Caco-2 (cell line): ENCODE measurements around the gene CAMK1D. TPM values are rescaled to one million over a fixed set of nuclear protein-coding genes. Genes with fewer than 3 reads are reported as not detected.

Source experiments
- BruUV-seq: library from RNA; stranded (reverse); fragments of 400-500 nt; replicated peaks from 2 replicates; lab custom pipeline; 2021; lab: Mats Ljungman, UMichigan
- CTCF ChIA-PET: fragments of 300-600 bp; sonication (Branson Sonifier 250); formaldehyde crosslinking; loops from one replicate; lab custom pipeline; 2022; ENCODE audit warnings: antibody characterized with exemption; lab: Charles Lee
- POLR2A ChIA-PET: fragments of 300-600 bp; sonication (Branson Sonifier 250); formaldehyde crosslinking; loops from one replicate; lab custom pipeline; 2022; ENCODE audit warnings: antibody characterized with exemption; lab: Charles Lee
- DNase-seq, 2 experiments: peaks; one replicate each; pipeline versions ENCODE4 v3.0.0 to v3.0.0-alpha.2; 2020 to 2022
- H3K27me3 ChIP-seq: replicated peaks from 2 replicates; pipeline ENCODE4 v1.6.0; 2011; ENCODE audit warnings: low read length; ENCODE audit not compliant: control insufficient read depth, insufficient read depth
- H3K36me3 ChIP-seq: 2 replicates; pipeline ENCODE4 v1.5.1; 2011; ENCODE audit warnings: low read length; ENCODE audit not compliant: control insufficient read depth, insufficient read depth
- H3K4me1 ChIP-seq: fragments of 250-450 bp; sonication (Bioruptor Pico); 2 replicates; pipeline ENCODE4 v1.5.1; 2020; ENCODE audit warnings: mild to moderate bottlenecking
- H3K4me3 ChIP-seq: 2 replicates; pipeline ENCODE4 v1.5.1; 2011; ENCODE audit warnings: low read depth, mild to moderate bottlenecking, control low read depth, low read length
- H3K9me3 ChIP-seq: fragments of 250-450 bp; sonication (Bioruptor Pico); 2 replicates; pipeline ENCODE4 v1.5.1; 2020; ENCODE audit warnings: mild to moderate bottlenecking, moderate library complexity
- H3K27ac Mint-ChIP-seq: one replicate; pipeline ENCODE4 v1.8.0; 2022; ENCODE audit warnings: mixed read lengths; ENCODE audit not compliant: unreplicated experiment
- H3K27me3 Mint-ChIP-seq: one replicate; pipeline ENCODE4 v1.8.0; 2022; ENCODE audit warnings: mixed read lengths; ENCODE audit not compliant: insufficient read depth, unreplicated experiment
- H3K36me3 Mint-ChIP-seq: one replicate; pipeline ENCODE4 v1.8.0; 2022; ENCODE audit warnings: mild to moderate bottlenecking, mixed read lengths; ENCODE audit not compliant: insufficient read depth, unreplicated experiment
- H3K4me1 Mint-ChIP-seq: one replicate; pipeline ENCODE4 v1.8.0; 2022; ENCODE audit warnings: low read depth, mixed read lengths; ENCODE audit not compliant: unreplicated experiment
- H3K4me3 Mint-ChIP-seq: one replicate; pipeline ENCODE4 v1.8.0; 2022; ENCODE audit warnings: mild to moderate bottlenecking, moderate library complexity, mixed read lengths; ENCODE audit not compliant: unreplicated experiment
- H3K9me3 Mint-ChIP-seq: one replicate; pipeline ENCODE4 v1.8.0; 2022; ENCODE audit warnings: mixed read lengths; ENCODE audit not compliant: unreplicated experiment
- CTCF ChIP-seq, 2 experiments: fragments of 200-600 bp in 1 of 2; IDR thresholded peaks; 1 replicate in 1 of 2; 2 replicates in 1 of 2; pipeline versions ENCODE4 v1.5.1 to v1.8.0; 2011 to 2022; ENCODE audit warnings: antibody characterized with exemption in 1 of 2, control low read depth in 1 of 2, inconsistent platforms in 1 of 2, low read depth in 1 of 2, low read length in 1 of 2, mild to moderate bottlenecking in 1 of 2, moderate library complexity in 1 of 2; ENCODE audit not compliant: insufficient read depth in 1 of 2, severe bottlenecking in 1 of 2, unreplicated experiment in 1 of 2
- intact Hi-C: fragments of 100-400 bp; cut with micrococcal nuclease; formaldehyde crosslinking; loops from one replicate; pipeline ENCODE4 v1.10.0; 2022; ENCODE audit not compliant: unreplicated experiment
- total RNA-seq: library from RNA; stranded (reverse); gene quantifications from 2 replicates; pipeline ENCODE4 v1.2.3, GENCODE V29; 2022

Gene CAMK1D
- total RNA-seq, 1 experiment from 2014 or later = 10.9 TPM

DNA sequence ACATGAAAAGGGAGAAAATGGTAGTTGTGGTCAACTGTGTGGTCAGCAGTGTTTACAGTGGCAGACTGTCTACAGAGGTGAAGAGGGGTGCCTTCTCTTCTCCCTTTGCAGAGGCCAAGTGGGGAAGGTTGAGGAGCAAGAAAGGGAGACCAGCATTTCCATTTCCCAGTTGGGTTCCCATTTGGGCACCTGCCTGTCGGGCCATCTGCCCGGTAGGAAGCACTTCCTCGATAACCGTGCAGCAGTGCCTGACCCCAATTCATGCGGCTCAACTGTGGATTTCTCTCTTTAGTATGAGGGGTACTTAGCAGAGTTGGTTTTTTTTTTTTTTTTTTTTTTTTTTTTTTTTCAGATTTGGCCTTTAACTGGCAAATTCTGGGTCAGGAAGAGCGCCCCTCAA lies 525.2 kb downstream of the CAMK1D start:
- no peaks in the 10 kb centered on the region for H3K36me3 ChIP-seq
- H3K4me3 ChIP-seq = no peak overlapping the region
- Mint-ChIP-seq H3K27me3 (no peaks in the 10 kb centered on the region), H3K4me3 (no peak overlapping the region), H3K9me3 (no peaks in the 10 kb centered on the region), H3K4me1 (no peaks in the 10 kb centered on the region), H3K36me3 (no peaks in the 10 kb centered on the region), H3K27ac (no peak overlapping the region)
- H3K27me3 ChIP-seq = no peaks in the 10 kb centered on the region
- ChIA-PET CTCF (no interaction called here), POLR2A (no interaction called here)
- no peaks in the 10 kb centered on the region for H3K4me1 ChIP-seq
- no TSS peak for BruUV-seq
- no peak for DNase-seq
- no peak for TF ChIP-seq CTCF (IDR thresholded peaks at IDR 0.05; ENCODE audit: insufficient read depth in 1 of 2, low read depth in 1 of 2, low read length in 1 of 2, severe bottlenecking in 1 of 2, unreplicated experiment in 1 of 2)
- intact Hi-C loops = no loop called here
- peaks cover 1% of the 10 kb centered on the region; the same call in 1 of the 2 replicates for H3K9me3 ChIP-seq

DNA sequence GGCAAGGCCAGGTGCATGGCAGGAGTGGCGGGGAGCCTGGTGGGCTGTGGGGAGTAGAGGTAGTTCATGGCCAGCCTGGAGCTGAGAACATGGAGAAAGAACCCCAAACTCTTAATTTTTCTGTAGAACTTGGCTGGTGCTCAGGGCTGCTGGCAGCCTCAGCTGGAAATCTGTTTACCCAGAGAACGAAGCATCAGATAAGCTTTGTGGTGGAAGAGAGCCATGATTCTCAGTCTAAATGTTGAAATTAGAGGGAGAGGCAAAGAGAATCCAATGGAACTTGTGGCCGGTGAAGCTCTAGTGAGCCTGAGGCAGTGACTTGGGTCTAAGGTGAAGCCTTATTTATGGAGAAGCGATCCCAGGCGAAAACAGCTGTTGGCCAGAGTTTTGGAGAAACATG lies 525.8 kb downstream of the CAMK1D start:
- intact Hi-C loops = no loop called here
- Mint-ChIP-seq H3K36me3 (no peaks in the 10 kb centered on the region), H3K4me3 (no peak overlapping the region), H3K9me3 (no peaks in the 10 kb centered on the region), H3K27ac (no peak overlapping the region), H3K27me3 (no peaks in the 10 kb centered on the region), H3K4me1 (no peaks in the 10 kb centered on the region)
- no TSS peak for BruUV-seq
- no peak overlapping the region for H3K4me3 ChIP-seq
- no peak for TF ChIP-seq CTCF (IDR thresholded peaks at IDR 0.05; ENCODE audit: insufficient read depth in 1 of 2, low read depth in 1 of 2, low read length in 1 of 2, severe bottlenecking in 1 of 2, unreplicated experiment in 1 of 2)
- H3K4me1 ChIP-seq = no peaks in the 10 kb centered on the region
- H3K36me3 ChIP-seq = no peaks in the 10 kb centered on the region
- H3K27me3 ChIP-seq = no peaks in the 10 kb centered on the region
- CTCF ChIA-PET = interaction anchor here (1.0 kb wide), 1 partner anchor 27 kb away, joined by 3 read pairs; no protein-coding TSS in a partner anchor
- peaks cover 3% of the 10 kb centered on the region; the same call in 1 of the 2 replicates for H3K9me3 ChIP-seq
- POLR2A ChIA-PET = no interaction called here
- DNase-seq = no peak

DNA sequence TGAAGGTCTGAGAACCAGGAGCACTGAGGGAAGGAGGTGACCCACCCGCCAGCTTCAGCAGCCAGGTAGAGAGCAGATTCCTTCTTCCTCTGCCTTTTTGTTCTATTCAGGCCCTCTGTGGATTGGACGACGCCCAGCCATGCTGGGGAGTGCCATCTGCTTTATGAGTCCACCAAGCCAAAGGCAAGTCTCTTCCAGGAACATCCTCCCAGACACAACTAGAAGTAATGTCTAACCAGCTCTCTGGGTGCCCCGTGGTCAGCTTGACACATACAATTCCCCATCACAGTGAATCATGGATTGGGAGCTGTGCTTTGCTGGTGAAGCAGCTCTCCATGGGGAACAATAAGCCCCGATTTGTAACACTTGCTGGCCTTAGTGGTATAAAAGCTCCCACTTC lies 526.9 kb downstream of the CAMK1D start:
- no peaks in the 10 kb centered on the region for H3K4me1 ChIP-seq
- ChIA-PET POLR2A (no interaction called here), CTCF (interaction anchor here (0.6 to 1.0 kb wide), 2 partner anchors 25 to 32 kb away, joined by 3 to 4 read pairs; no protein-coding TSS in a partner anchor)
- no peak for TF ChIP-seq CTCF (IDR thresholded peaks at IDR 0.05; ENCODE audit: insufficient read depth in 1 of 2, low read depth in 1 of 2, low read length in 1 of 2, severe bottlenecking in 1 of 2, unreplicated experiment in 1 of 2)
- DNase-seq = no peak
- H3K9me3 ChIP-seq = peaks cover 3% of the 10 kb centered on the region; the same call in 1 of the 2 replicates
- Mint-ChIP-seq H3K9me3 (no peaks in the 10 kb centered on the region), H3K27me3 (no peaks in the 10 kb centered on the region), H3K36me3 (no peaks in the 10 kb centered on the region), H3K4me1 (no peaks in the 10 kb centered on the region), H3K27ac (no peak overlapping the region), H3K4me3 (no peak overlapping the region)
- intact Hi-C loops = no loop called here
- H3K4me3 ChIP-seq = no peak overlapping the region
- H3K36me3 ChIP-seq = no peaks in the 10 kb centered on the region
- no TSS peak for BruUV-seq
- H3K27me3 ChIP-seq = no peaks in the 10 kb centered on the region
